SK-N-SH (cell line): ENCODE data around the gene BRINP2. TPM values are rescaled to one million over a fixed set of nuclear protein-coding genes. Genes with fewer than 3 reads are reported as not detected.

Source experiments
- CTCF ChIA-PET: fragments of 300-600, 350-600 bp; formaldehyde crosslinking; extraction: SDS; loops from one replicate; lab custom pipeline; 2021; lab: Yijun Ruan, JAX
- POLR2A ChIA-PET: fragments of 350-600 bp; sonication (Branson Sonifier 250); formaldehyde crosslinking; extraction: SDS; loops from one replicate; lab custom pipeline; 2020; ENCODE audit warnings: antibody characterized with exemption, inconsistent platforms; lab: Yijun Ruan, JAX
- DNase-seq: peaks from one replicate; pipeline ENCODE4 v3.0.0; 2012
- H2AFZ ChIP-seq: fragments of 200-600 bp; sonication (generic); 2 replicates; pipeline ENCODE4 v1.8.1; 2016; ENCODE audit warnings: antibody characterized with exemption, mild to moderate bottlenecking, low read depth
- H3F3A ChIP-seq: fragments of 200-600 bp; sonication (generic); replicated peaks from 2 replicates; pipeline ENCODE3; 2016; ENCODE audit warnings: antibody characterized with exemption, mild to moderate bottlenecking; ENCODE audit not compliant: insufficient read depth
- H3K27ac ChIP-seq, 2 experiments: fragments of 200-500 bp in 1 of 2; fragments of 200-600 bp in 1 of 2; sonication (Bioruptor generic) in 1 of 2; sonication (generic), shearing (Covaris generic) in 1 of 2; 2 replicates each; pipeline versions ENCODE4 v1.5.1 to v1.6.1; 2014 to 2016; ENCODE audit warnings: low read depth in 2 of 2, inconsistent platforms in 1 of 2, low read length in 1 of 2, mild to moderate bottlenecking in 1 of 2, mixed read lengths in 1 of 2
- H3K27me3 ChIP-seq: fragments of 200-600 bp; sonication (generic), shearing (Covaris generic); 2 replicates; pipeline ENCODE4 v1.6.1; 2016; ENCODE audit warnings: mixed run types; ENCODE audit not compliant: insufficient read depth
- H3K36me3 ChIP-seq, 2 experiments: fragments of 200-500 bp in 1 of 2; fragments of 200-600 bp in 1 of 2; sonication (Bioruptor generic) in 1 of 2; sonication (generic) in 1 of 2; replicated peaks in 1 of 2; 2 replicates each; pipeline versions ENCODE3 to v1.5.1; 2014 to 2016; ENCODE audit warnings: low read length in 1 of 2, mild to moderate bottlenecking in 1 of 2; ENCODE audit not compliant: insufficient read depth in 2 of 2, control insufficient read depth in 1 of 2
- H3K4me1 ChIP-seq, 2 experiments: fragments of 200-500 bp in 1 of 2; fragments of 200-600 bp in 1 of 2; sonication (Bioruptor generic) in 1 of 2; sonication (generic), shearing (Covaris generic) in 1 of 2; 2 replicates each; pipeline versions ENCODE4 v1.5.1 to v1.6.1; 2014 to 2016; ENCODE audit warnings: low read depth in 1 of 2, low read length in 1 of 2, mixed run types in 1 of 2; ENCODE audit not compliant: insufficient read depth in 2 of 2, control insufficient read depth in 1 of 2
- H3K4me2 ChIP-seq: fragments of 200-600 bp; sonication (generic), shearing (Covaris generic); 2 replicates; pipeline ENCODE4 v1.6.1; 2017; ENCODE audit warnings: mixed run types
- H3K4me3 ChIP-seq, 2 experiments: fragments of 200-500 bp in 1 of 2; fragments of 200-600 bp in 1 of 2; sonication (Bioruptor generic) in 1 of 2; sonication (generic), shearing (Covaris generic) in 1 of 2; 2 replicates each; pipeline versions ENCODE4 v1.5.1 to v1.8.1; 2014 to 2016; ENCODE audit warnings: low read depth in 2 of 2, inconsistent platforms in 1 of 2, low read length in 1 of 2, mild to moderate bottlenecking in 1 of 2, mixed read lengths in 1 of 2, moderate library complexity in 1 of 2
- H3K79me2 ChIP-seq: fragments of 200-600 bp; sonication (generic); 2 replicates; pipeline ENCODE4 v1.8.1; 2017; ENCODE audit warnings: mild to moderate bottlenecking; ENCODE audit not compliant: insufficient read depth
- H3K9ac ChIP-seq: fragments of 200-600 bp; sonication (generic); 2 replicates; pipeline ENCODE4 v1.6.1; 2017; ENCODE audit warnings: mixed run types
- H3K9me2 ChIP-seq: fragments of 200-600 bp; sonication (generic); 2 replicates; pipeline ENCODE4 v1.6.1; 2017; ENCODE audit warnings: mixed run types
- H3K9me3 ChIP-seq: fragments of 200-600 bp; sonication (generic); 2 replicates; pipeline ENCODE4 v1.6.1; 2017; ENCODE audit warnings: mixed run types, mild to moderate bottlenecking, moderate library complexity
- H4K20me1 ChIP-seq: fragments of 200-600 bp; sonication (generic); 2 replicates; pipeline ENCODE4 v1.6.1; 2017; ENCODE audit warnings: mild to moderate bottlenecking, mixed run types; ENCODE audit not compliant: insufficient read depth
- CHD2 ChIP-seq: fragments of 150-350 bp; IDR thresholded peaks from 2 replicates; pipeline ENCODE4 v1.6.1; 2018; ENCODE audit warnings: low read length; ENCODE audit not compliant: partially characterized antibody
- ELF1 ChIP-seq: IDR thresholded peaks from 2 replicates; pipeline ENCODE4 v1.4.0; 2012
- FOXJ3 ChIP-seq: sonication (generic); formaldehyde crosslinking; IDR thresholded peaks from 2 replicates; pipeline ENCODE4 v1.5.1; 2020; ENCODE audit warnings: mild to moderate bottlenecking, missing genetic modification reagents
- GATA2 ChIP-seq: sonication (generic); formaldehyde crosslinking; IDR thresholded peaks from 2 replicates; pipeline ENCODE4 v1.5.0; 2020; ENCODE audit warnings: mild to moderate bottlenecking, missing genetic modification reagents
- JUND ChIP-seq: IDR thresholded peaks from 2 replicates; pipeline ENCODE4 v1.4.0; 2012
- MEF2A ChIP-seq: IDR thresholded peaks from 2 replicates; pipeline ENCODE4 v1.4.0; 2012; ENCODE audit warnings: low read depth, borderline replicate concordance
- MXI1 ChIP-seq: IDR thresholded peaks from 2 replicates; pipeline ENCODE4 v1.6.1; 2012; ENCODE audit warnings: mild to moderate bottlenecking, low read depth, low read length, improper control_type of control experiment
- NRF1 ChIP-seq: IDR thresholded peaks from 2 replicates; pipeline ENCODE4 v1.6.1; 2012; ENCODE audit warnings: low read depth, mild to moderate bottlenecking, low read length
- RAD21 ChIP-seq: IDR thresholded peaks from 2 replicates; pipeline ENCODE4 v1.6.1; 2012; ENCODE audit warnings: mild to moderate bottlenecking, low read length
- RCOR1 ChIP-seq: fragments of 150-350 bp; IDR thresholded peaks from 2 replicates; pipeline ENCODE4 v1.6.1; 2017; ENCODE audit warnings: antibody characterized with exemption, low read length
- SMC3 ChIP-seq: IDR thresholded peaks from 2 replicates; pipeline ENCODE4 v1.6.1; 2012; ENCODE audit warnings: low read depth, low read length, improper control_type of control experiment
- TAF1 ChIP-seq: IDR thresholded peaks from 2 replicates; pipeline ENCODE4 v1.6.1; 2012; ENCODE audit warnings: low read depth, mild to moderate bottlenecking, low read length, moderate library complexity, borderline replicate concordance
- TEAD4 ChIP-seq: IDR thresholded peaks from 2 replicates; pipeline ENCODE4 v1.4.0; 2012; ENCODE audit warnings: mild to moderate bottlenecking, borderline replicate concordance; ENCODE audit not compliant: insufficient read depth
- USF1 ChIP-seq: IDR thresholded peaks from 2 replicates; pipeline ENCODE4 v1.4.0; 2012; ENCODE audit warnings: low read depth, borderline replicate concordance
- WGBS: methylation state at CpG from one replicate; pipeline ENCODE4 v1.1.6; 2017; ENCODE audit warnings: low lambda C conversion rate; 5-methylcytosine and 5-hydroxymethylcytosine counted together
- polyA plus RNA-seq, 3 experiments: library from polyadenylated mRNA; depleted of rRNA; stranded (reverse); fragments of >200 nt; gene quantifications; 2 replicates each; pipeline ENCODE4 v1.2.3, GENCODE V29; 2012
- TF ChIP-seq, protein P1 (sequence below): IDR thresholded peaks from 2 replicates; pipeline ENCODE4 v1.4.0; 2012; ENCODE audit warnings: low read depth
- TF ChIP-seq, protein P2 (sequence below): IDR thresholded peaks from 2 replicates; pipeline ENCODE4; 2012

BRINP2 gene
- polyA plus RNA-seq, 1 of the 3 experiments (the other 2 are of a cell fraction), result 0.12 TPM

DNA sequence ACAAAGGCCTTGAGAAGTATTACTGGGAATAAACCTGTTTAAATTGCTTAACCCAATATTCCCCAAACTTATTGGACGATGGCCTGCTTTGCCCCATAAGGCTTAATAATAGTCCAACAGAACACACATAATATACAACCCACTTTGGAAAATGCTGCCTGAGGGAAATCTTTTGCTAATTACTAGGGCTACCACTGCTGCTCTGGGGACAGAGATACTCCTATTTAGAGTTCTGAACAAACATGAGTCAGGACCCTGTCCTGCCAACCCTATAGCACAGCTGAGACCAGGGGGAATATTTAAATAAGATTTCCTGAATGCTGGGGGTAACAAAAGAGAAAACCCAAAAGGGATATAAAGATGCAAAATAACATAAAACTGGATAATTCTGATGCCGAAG is 139.1 kb downstream of the BRINP2 start:
- H3K9ac ChIP-seq, result no peak overlapping the region
- ChIA-PET POLR2A (no interaction called here), CTCF (no interaction called here)
- WGBS, result 59% methylated on average over 2 of the region's 2 CpGs
- no peaks in the 10 kb centered on the region for H3K9me2 ChIP-seq
- no peak overlapping the region for H3K27ac ChIP-seq
- no peak overlapping the region for H2AFZ ChIP-seq
- no peaks in the 10 kb centered on the region for H4K20me1 ChIP-seq
- peaks cover 0 to 16% of the 10 kb centered on the region in 2 experiments; a peak in 2 of 4 replicates for H3K4me1 ChIP-seq
- no peak overlapping the region for H3K4me3 ChIP-seq
- H3F3A ChIP-seq, result no peaks in the 10 kb centered on the region
- H3K9me3 ChIP-seq, result no peaks in the 10 kb centered on the region
- H3K27me3 ChIP-seq, result no peaks in the 10 kb centered on the region
- H3K79me2 ChIP-seq, result no peaks in the 10 kb centered on the region
- DNase-seq, result no peak
- TF ChIP-seq TEAD4, result no peak
- no peak for TF ChIP-seq FOXJ3 (CRISPR knock-in tag)
- no peak for TF ChIP-seq JUND
- TF ChIP-seq RCOR1, result no peak
- no peak for TF ChIP-seq USF1
- TF ChIP-seq SMC3, result no peak
- TF ChIP-seq CHD2, result no peak
- TF ChIP-seq TAF1, result no peak
- no peak for TF ChIP-seq GATA2 (CRISPR knock-in tag)
- TF ChIP-seq, protein P1, sequence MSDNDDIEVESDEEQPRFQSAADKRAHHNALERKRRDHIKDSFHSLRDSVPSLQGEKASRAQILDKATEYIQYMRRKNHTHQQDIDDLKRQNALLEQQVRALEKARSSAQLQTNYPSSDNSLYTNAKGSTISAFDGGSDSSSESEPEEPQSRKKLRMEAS, result no peak
- no peak for TF ChIP-seq NRF1
- no peak for TF ChIP-seq MXI1
- TF ChIP-seq, protein P2, sequence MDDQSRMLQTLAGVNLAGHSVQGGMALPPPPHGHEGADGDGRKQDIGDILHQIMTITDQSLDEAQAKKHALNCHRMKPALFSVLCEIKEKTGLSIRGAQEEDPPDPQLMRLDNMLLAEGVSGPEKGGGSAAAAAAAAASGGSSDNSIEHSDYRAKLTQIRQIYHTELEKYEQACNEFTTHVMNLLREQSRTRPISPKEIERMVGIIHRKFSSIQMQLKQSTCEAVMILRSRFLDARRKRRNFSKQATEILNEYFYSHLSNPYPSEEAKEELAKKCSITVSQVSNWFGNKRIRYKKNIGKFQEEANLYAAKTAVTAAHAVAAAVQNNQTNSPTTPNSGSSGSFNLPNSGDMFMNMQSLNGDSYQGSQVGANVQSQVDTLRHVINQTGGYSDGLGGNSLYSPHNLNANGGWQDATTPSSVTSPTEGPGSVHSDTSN, result no peak
- no peak for TF ChIP-seq MEF2A
- H3K36me3 ChIP-seq, result no peaks in the 10 kb centered on the region
- H3K4me2 ChIP-seq, result no peak overlapping the region

DNA sequence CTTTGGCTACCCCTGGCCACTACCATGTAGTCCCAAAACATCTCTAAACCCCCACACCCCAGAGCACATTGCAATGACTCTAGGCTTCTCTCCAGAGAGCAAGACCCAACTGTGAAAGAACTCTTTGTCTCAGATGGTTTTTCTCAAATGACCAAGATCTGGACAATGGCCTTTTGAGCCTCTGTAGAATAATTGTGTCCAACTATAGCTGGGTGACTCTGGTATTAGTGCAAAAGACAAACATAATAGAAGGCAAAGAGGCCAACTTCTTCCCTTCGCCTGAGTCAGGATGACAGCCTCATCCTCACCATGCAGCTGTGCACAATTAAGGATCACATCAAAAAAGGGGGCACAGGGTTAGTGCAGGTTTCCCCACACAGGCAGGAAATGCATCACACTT is 139.6 kb downstream of the BRINP2 start:
- Histone ChIP-seq H2AFZ (no peak overlapping the region), H3K4me2 (no peak overlapping the region), H3F3A (no peaks in the 10 kb centered on the region), H3K9me3 (no peaks in the 10 kb centered on the region), H3K36me3 (no peaks in the 10 kb centered on the region), H3K4me1 (peaks cover 0 to 11% of the 10 kb centered on the region in 2 experiments; a peak in 2 of 4 replicates), H3K9ac (no peak overlapping the region), H4K20me1 (no peaks in the 10 kb centered on the region), H3K4me3 (no peak overlapping the region), H3K9me2 (no peaks in the 10 kb centered on the region), H3K79me2 (no peaks in the 10 kb centered on the region), H3K27ac (no peak overlapping the region), H3K27me3 (no peaks in the 10 kb centered on the region)
- TF ChIP-seq GATA2 (CRISPR knock-in tag) (no peak), RAD21 (no peak), ELF1 (no peak)
- POLR2A ChIA-PET, result no interaction called here
- 27% methylated on average over 1 of the region's 1 CpG for WGBS
- CTCF ChIA-PET, result no interaction called here
- no peak for DNase-seq
